ENCODE results near the gene MUC5B.

Gene MUC5B

GRCh38 chr11:1177020-1177770 lies 45.7 kb upstream of the MUC5B start:
- TF ChIP-seq ZFX (IDR thresholded peaks at IDR 0.05; ENCODE audit: borderline replicate concordance) (no peak), CTCF (IDR thresholded peaks at IDR 0.05) (no peak)
- H3K27ac ChIP-seq, result no peak overlapping the region

- H3K27ac ChIP-seq, result no peak overlapping the region
- TF ChIP-seq CTCF (IDR thresholded peaks at IDR 0.05) (no peak), ZFX (IDR thresholded peaks at IDR 0.05; ENCODE audit: borderline replicate concordance) (no peak)
Measured at GRCh38 chr11:1177771-1178090, 45.1 kb upstream of the MUC5B start.

DNA sequence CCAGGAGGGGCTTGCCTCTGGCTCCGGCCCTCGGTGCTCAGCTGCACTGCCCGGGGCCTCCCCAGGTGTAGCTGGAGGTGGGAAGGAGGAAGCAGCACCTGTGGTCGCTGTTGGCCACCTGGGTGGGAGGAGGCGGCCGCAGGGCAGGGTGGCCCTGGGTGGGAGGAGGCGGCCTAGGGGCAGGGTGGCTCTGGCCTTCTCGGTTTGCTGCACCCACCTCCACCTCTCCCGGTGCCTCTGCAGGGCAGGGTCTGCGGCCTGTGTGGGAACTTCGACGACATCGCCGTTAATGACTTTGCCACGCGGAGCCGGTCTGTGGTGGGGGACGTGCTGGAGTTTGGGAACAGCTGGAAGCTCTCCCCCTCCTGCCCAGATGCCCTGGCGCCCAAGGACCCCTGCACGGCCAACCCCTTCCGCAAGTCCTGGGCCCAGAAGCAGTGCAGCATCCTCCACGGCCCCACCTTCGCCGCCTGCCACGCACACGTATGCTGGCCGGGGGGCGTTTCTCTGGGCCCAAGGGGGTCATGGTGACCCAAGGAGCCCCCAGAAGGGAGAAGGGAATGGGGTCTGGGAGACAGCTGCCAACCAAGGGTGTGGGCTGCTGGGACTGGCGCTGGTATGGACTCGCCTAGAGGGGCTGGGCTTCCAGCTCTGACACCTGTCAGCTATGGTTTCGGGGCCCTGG lies 44.5 kb upstream of the MUC5B start:
- no peak for TF ChIP-seq ZFX (IDR thresholded peaks at IDR 0.05; ENCODE audit: borderline replicate concordance)
- no peak for TF ChIP-seq CTCF (IDR thresholded peaks at IDR 0.05)

GRCh38 chr11:1178906-1179305 lies 44.0 kb upstream of the MUC5B start:
- TF ChIP-seq ZFX (IDR thresholded peaks at IDR 0.05; ENCODE audit: borderline replicate concordance) (no peak), CTCF (IDR thresholded peaks at IDR 0.05) (no peak)
- no peak overlapping the region for H3K27ac ChIP-seq

More for the DNA sequence above, 44.5 kb upstream of the MUC5B start:
- no peak overlapping the region for H3K27ac ChIP-seq

- TF ChIP-seq CTCF (IDR thresholded peaks at IDR 0.05) (no peak), ZFX (IDR thresholded peaks at IDR 0.05; ENCODE audit: borderline replicate concordance) (no peak)
- H3K27ac ChIP-seq, result no peak overlapping the region
Measured at GRCh38 chr11:1179641-1180040, 43.2 kb upstream of the MUC5B start.

- H3K27ac ChIP-seq, result no peak overlapping the region
- TF ChIP-seq ZFX (IDR thresholded peaks at IDR 0.05; ENCODE audit: borderline replicate concordance), result no peak
- no peak for TF ChIP-seq CTCF (IDR thresholded peaks at IDR 0.05)
Measured at GRCh38 chr11:1180171-1180570, 42.7 kb upstream of the MUC5B start.

DNA sequence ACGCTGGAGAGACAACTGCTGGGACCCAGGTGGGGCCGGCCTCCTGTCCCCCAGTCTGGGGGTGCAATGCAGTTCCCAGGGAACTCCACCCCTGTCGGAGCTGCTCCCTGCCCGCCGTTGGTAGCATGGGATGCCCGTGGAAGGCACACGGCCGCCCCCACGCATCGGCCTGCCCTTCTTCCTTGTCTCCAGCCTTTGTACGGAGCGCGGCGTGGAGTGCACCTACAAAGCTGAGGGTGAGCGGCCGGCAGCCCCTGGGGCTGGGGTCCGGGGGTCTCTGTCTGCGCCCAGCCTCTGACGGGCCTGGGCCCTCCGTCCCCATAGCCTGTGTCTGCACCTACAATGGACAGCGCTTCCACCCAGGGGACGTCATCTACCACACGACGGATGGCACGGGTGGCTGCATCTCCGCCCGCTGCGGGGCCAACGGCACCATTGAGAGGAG lies 41.9 kb upstream of the MUC5B start:
- no peak for TF ChIP-seq ZFX (IDR thresholded peaks at IDR 0.05; ENCODE audit: borderline replicate concordance)
- TF ChIP-seq CTCF (IDR thresholded peaks at IDR 0.05), result no peak
- H3K27ac ChIP-seq, result no peak overlapping the region
